ENCODE data around the gene AQP1.

- TF ChIP-seq, protein P1, sequence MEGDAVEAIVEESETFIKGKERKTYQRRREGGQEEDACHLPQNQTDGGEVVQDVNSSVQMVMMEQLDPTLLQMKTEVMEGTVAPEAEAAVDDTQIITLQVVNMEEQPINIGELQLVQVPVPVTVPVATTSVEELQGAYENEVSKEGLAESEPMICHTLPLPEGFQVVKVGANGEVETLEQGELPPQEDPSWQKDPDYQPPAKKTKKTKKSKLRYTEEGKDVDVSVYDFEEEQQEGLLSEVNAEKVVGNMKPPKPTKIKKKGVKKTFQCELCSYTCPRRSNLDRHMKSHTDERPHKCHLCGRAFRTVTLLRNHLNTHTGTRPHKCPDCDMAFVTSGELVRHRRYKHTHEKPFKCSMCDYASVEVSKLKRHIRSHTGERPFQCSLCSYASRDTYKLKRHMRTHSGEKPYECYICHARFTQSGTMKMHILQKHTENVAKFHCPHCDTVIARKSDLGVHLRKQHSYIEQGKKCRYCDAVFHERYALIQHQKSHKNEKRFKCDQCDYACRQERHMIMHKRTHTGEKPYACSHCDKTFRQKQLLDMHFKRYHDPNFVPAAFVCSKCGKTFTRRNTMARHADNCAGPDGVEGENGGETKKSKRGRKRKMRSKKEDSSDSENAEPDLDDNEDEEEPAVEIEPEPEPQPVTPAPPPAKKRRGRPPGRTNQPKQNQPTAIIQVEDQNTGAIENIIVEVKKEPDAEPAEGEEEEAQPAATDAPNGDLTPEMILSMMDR (IDR thresholded peaks at IDR 0.05), result no peak
- no peak for TF ChIP-seq BHLHE40 (IDR thresholded peaks at IDR 0.05; ENCODE audit: low read depth, low read length)
- no peak for TF ChIP-seq RAD21 (conservative IDR thresholded peaks at IDR 0.05 in 1 of 2, IDR thresholded peaks at IDR 0.05 in 1 of 2)
- TF ChIP-seq E2F6 (IDR thresholded peaks at IDR 0.05; ENCODE audit: borderline replicate concordance, low read depth), result no peak
- TF ChIP-seq BCL3 (IDR thresholded peaks at IDR 0.05), result no peak
Observed at GRCh38 chr7:30910411-30911073, 1.1 kb upstream of the AQP1 start.

Data from A549 (cell line).